GM06990 (cell line): ENCODE results near the gene HIPK2.

Experiments used
- DNase-seq: peaks from one replicate; pipeline ENCODE4 v3.0.0-alpha.2; 2011; ENCODE audit not compliant: insufficient read length; ENCODE audit errors: extremely low read depth
- H3K27me3 ChIP-seq: replicated peaks from 2 replicates; pipeline ENCODE4 v1.6.0; 2011; ENCODE audit warnings: low read length; ENCODE audit not compliant: control insufficient read depth, insufficient read depth
- H3K36me3 ChIP-seq: 2 replicates; pipeline ENCODE4 v1.5.1; 2011; ENCODE audit warnings: low read length; ENCODE audit not compliant: control insufficient read depth, insufficient read depth
- H3K4me3 ChIP-seq: replicated peaks from 2 replicates; pipeline ENCODE4 v1.5.1; 2011; ENCODE audit warnings: low read depth, mild to moderate bottlenecking, control low read depth, low read length
- CTCF ChIP-seq: IDR thresholded peaks from 2 replicates; pipeline ENCODE4 v1.5.1; 2011; ENCODE audit warnings: low read length, control low read depth, mild to moderate bottlenecking, inconsistent platforms; ENCODE audit not compliant: insufficient read depth, poor library complexity, severe bottlenecking

HIPK2 gene

DNA sequence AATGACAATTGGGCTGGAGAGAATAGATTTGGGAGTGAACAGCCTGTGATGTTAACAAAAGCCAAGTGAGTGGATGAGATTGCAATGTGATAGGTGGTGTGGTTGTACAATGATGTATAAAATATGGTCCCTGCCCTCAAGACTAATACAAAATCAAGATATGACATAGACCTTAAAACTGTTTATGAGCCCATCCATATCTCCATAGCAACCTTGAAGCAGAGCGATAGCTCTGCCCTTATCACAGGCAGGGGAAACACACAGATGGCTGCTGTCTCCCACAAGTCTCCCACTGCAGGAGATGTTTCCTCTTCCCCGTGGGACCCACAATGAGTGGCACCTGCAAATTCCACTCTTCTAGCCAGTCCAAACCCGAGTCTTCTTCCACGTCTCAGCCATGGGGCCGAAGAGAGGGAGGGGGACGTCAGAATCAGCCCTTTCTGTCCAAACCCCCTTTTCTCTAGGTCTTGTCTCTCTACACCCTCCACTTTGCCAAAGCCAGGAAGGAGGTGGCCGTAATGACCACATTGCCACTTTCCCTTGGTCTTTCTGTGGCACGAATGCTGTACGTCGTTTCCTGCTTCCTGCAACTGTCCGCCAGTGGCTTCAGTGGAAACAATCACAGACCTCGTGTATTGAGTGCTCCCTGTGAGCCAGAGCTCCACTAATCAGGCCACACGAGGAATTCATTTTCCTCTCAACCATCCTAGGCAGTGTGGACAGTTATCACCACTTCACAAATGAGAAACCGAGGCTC lies 43.7 kb upstream of the HIPK2 start:
- Histone ChIP-seq H3K36me3 (no peaks in the 10 kb centered on the region), H3K4me3 (no peak overlapping the region), H3K27me3 (no peaks in the 10 kb centered on the region)
- DNase-seq: no peak
- TF ChIP-seq CTCF: no peak

- H3K4me3 ChIP-seq: no peak overlapping the region
- no peak for TF ChIP-seq CTCF
- H3K27me3 ChIP-seq: no peaks in the 10 kb centered on the region
- no peaks in the 10 kb centered on the region for H3K36me3 ChIP-seq
- no peak for DNase-seq
Measured at GRCh38 chr7:139820089-139820488, 42.3 kb upstream of the HIPK2 start.

- no peak for TF ChIP-seq CTCF
- H3K4me3 ChIP-seq: no peak overlapping the region
- no peak for DNase-seq
- H3K27me3 ChIP-seq: no peaks in the 10 kb centered on the region
- H3K36me3 ChIP-seq: no peaks in the 10 kb centered on the region
Measured at GRCh38 chr7:139817249-139817648, 39.5 kb upstream of the HIPK2 start.

GRCh38 chr7:139813689-139814088 lies 35.9 kb upstream of the HIPK2 start:
- no peak for DNase-seq
- H3K27me3 ChIP-seq: no peaks in the 10 kb centered on the region

DNA sequence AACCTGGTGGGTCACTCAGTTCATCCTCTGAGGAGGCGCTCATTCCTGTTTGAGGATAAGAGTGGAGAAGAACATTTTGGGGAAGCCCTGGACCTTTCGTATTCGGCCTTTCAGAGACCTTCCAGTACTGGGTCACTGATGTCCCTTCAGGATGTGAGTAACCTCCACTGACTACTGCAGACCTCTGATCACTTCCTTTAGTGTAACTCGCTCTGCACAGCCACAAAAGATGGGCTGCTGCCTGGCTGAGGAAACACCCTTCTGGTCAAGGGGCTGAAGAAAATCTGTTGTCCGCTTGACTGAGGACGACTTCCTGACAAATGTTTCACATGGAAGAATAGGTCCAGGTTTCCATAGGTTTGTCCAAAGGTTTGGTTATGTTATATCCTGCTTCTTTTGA lies 35.4 kb upstream of the HIPK2 start:
- no peaks in the 10 kb centered on the region for H3K36me3 ChIP-seq
- no peaks in the 10 kb centered on the region for H3K27me3 ChIP-seq
- no peak for DNase-seq
- no peak overlapping the region for H3K4me3 ChIP-seq
- TF ChIP-seq CTCF: no peak

More at GRCh38 chr7:139813689-139814088, 35.9 kb upstream of the HIPK2 start:
- no peak for TF ChIP-seq CTCF
- H3K4me3 ChIP-seq: no peak overlapping the region
- H3K36me3 ChIP-seq: no peaks in the 10 kb centered on the region

DNA sequence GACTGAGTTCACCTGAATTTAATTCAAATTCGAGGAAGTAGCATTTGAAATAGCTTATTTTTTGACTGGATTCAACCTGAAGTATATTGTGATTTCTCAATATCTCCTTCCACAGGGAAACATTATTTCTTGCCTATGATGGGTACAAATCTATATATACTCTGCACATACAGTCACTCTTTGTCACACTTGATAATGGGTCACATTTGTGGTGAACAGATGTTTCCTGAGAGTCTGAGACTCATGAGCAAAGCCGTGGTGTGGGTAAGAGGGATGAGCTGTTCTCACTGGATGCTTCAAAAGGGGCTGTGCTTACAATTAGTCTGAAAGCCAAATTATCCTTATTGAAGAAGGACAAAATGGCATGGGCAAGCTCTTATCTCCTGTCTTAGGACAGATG lies 33.3 kb upstream of the HIPK2 start:
- H3K27me3 ChIP-seq: no peaks in the 10 kb centered on the region
- H3K36me3 ChIP-seq: no peaks in the 10 kb centered on the region
- H3K4me3 ChIP-seq: no peak overlapping the region
- DNase-seq: no peak
- TF ChIP-seq CTCF: no peak
